ENCODE measurements around the gene CARF.
"Not testable (repeated sequence)": the region's sequence is repeated elsewhere in the genome, so short reads cannot be mapped to it uniquely, and the experiment has no call there.

Gene CARF

GRCh38 chr2:202885190-202885589, 26.9 kb upstream of the CARF start:
- no peak for ATAC-seq
- TF ChIP-seq PPARA (CRISPR knock-in tag; IDR thresholded peaks at IDR 0.05; ENCODE audit: borderline replicate concordance) (no peak), SNAI2 (CRISPR knock-in tag; IDR thresholded peaks at IDR 0.05) (no peak), CSRNP3 (CRISPR knock-in tag; IDR thresholded peaks at IDR 0.05) (no peak), OSR1 (CRISPR knock-in tag; IDR thresholded peaks at IDR 0.05) (no peak), ZNF8 (CRISPR knock-in tag; IDR thresholded peaks at IDR 0.05) (no peak), ZFP30 (CRISPR knock-in tag; IDR thresholded peaks at IDR 0.05) (no peak), TCF4 (CRISPR knock-in tag; IDR thresholded peaks at IDR 0.05; ENCODE audit: borderline replicate concordance) (no peak), ZNF565 (CRISPR knock-in tag; conservative IDR thresholded peaks at IDR 0.05; ENCODE audit: low read depth) (no peak), POU6F1 (CRISPR knock-in tag; IDR thresholded peaks at IDR 0.05; ENCODE audit: borderline replicate concordance, low read depth) (no peak), GLIS3 (CRISPR knock-in tag; IDR thresholded peaks at IDR 0.05) (no peak), TOX (CRISPR knock-in tag; IDR thresholded peaks at IDR 0.05; ENCODE audit: borderline replicate concordance) (no peak), ZC3H10 (CRISPR knock-in tag; IDR thresholded peaks at IDR 0.05) (no peak), ARNTL (CRISPR knock-in tag; IDR thresholded peaks at IDR 0.05; ENCODE audit: borderline replicate concordance, low read depth) (no peak), ZFP3 (CRISPR knock-in tag; IDR thresholded peaks at IDR 0.05) (no peak), CSDC2 (CRISPR knock-in tag; IDR thresholded peaks at IDR 0.05) (no peak), ESRRG (CRISPR knock-in tag; IDR thresholded peaks at IDR 0.05) (no peak), RARB (CRISPR knock-in tag; IDR thresholded peaks at IDR 0.05) (no peak), ZNF70 (CRISPR knock-in tag; IDR thresholded peaks at IDR 0.05) (no peak), BACH2 (CRISPR knock-in tag; IDR thresholded peaks at IDR 0.05; ENCODE audit: borderline replicate concordance) (no peak)

GRCh38 chr2:202905507-202905906, 6.6 kb upstream of the CARF start:
- not testable (repeated sequence) for ATAC-seq

GRCh38 chr2:202908186-202908585, 3.9 kb upstream of the CARF start:
- TF ChIP-seq PATZ1 (CRISPR knock-in tag; IDR thresholded peaks at IDR 0.05; ENCODE audit: borderline replicate concordance) (no peak), TSHZ2 (CRISPR knock-in tag; IDR thresholded peaks at IDR 0.05) (no peak), ZNF565 (CRISPR knock-in tag; conservative IDR thresholded peaks at IDR 0.05; ENCODE audit: low read depth) (no peak), TOX (CRISPR knock-in tag; IDR thresholded peaks at IDR 0.05; ENCODE audit: borderline replicate concordance) (no peak), ZNF8 (CRISPR knock-in tag; IDR thresholded peaks at IDR 0.05) (no peak), GLIS3 (CRISPR knock-in tag; IDR thresholded peaks at IDR 0.05) (no peak), ARNTL (CRISPR knock-in tag; IDR thresholded peaks at IDR 0.05; ENCODE audit: borderline replicate concordance, low read depth) (no peak), ISL1 (CRISPR knock-in tag; IDR thresholded peaks at IDR 0.05) (no peak), CSRNP3 (CRISPR knock-in tag; IDR thresholded peaks at IDR 0.05) (no peak)
- ATAC-seq: no peak
